Prostate gland (tissue), 2 donors: ENCODE data around the gene RECQL5.

Source experiments
- POLR2A ChIP-seq: fragments of 450-650 bp; IDR thresholded peaks from one replicate; pipeline ENCODE4 v1.6.1; 2016; ENCODE audit warnings: antibody characterized with exemption, mild to moderate bottlenecking
- POLR2AphosphoS5 ChIP-seq: sonication (generic); formaldehyde crosslinking; IDR thresholded peaks from one replicate; pipeline ENCODE4 v1.6.1; 2017; ENCODE audit warnings: antibody characterized with exemption
- TF ChIP-seq, protein P1 (sequence below), 4 experiments: fragments of 200-600 bp in 2 of 4; fragments of 450-650 bp in 2 of 4; sonication (generic) in 2 of 4; IDR thresholded peaks; 1 replicate in 3 of 4; 2 replicates in 1 of 4; pipeline ENCODE4 v1.5.1; 2016 to 2019; ENCODE audit warnings: antibody characterized with exemption in 4 of 4, mild to moderate bottlenecking in 2 of 4, moderate library complexity in 2 of 4

DNA sequence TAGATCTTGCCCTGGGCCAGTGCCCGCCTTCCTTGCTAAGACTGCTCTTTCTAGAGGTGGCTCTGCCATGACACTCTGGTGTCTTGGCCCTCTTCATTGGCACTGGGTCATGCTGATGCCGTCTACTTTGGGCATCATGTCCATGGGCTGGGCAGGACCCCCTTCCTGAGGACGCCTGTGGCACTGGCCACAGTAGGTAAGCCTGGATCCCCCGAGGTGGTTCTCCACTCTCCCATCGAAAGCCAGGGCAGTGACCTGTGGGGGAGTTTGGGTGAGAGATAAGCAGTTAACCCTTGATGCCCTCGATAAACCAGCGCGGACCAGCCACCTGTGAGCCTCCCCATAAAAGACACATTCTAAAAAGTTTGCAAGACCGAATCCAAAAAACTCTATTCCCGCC lies 34.3 kb upstream of the RECQL5 start:
- TF ChIP-seq, protein P1, sequence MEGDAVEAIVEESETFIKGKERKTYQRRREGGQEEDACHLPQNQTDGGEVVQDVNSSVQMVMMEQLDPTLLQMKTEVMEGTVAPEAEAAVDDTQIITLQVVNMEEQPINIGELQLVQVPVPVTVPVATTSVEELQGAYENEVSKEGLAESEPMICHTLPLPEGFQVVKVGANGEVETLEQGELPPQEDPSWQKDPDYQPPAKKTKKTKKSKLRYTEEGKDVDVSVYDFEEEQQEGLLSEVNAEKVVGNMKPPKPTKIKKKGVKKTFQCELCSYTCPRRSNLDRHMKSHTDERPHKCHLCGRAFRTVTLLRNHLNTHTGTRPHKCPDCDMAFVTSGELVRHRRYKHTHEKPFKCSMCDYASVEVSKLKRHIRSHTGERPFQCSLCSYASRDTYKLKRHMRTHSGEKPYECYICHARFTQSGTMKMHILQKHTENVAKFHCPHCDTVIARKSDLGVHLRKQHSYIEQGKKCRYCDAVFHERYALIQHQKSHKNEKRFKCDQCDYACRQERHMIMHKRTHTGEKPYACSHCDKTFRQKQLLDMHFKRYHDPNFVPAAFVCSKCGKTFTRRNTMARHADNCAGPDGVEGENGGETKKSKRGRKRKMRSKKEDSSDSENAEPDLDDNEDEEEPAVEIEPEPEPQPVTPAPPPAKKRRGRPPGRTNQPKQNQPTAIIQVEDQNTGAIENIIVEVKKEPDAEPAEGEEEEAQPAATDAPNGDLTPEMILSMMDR (IDR thresholded peaks at IDR 0.05) = no peak
- TF ChIP-seq POLR2A = no peak
- TF ChIP-seq POLR2AphosphoS5 = no peak
